BJ (cell line): ENCODE data around the gene ITSN1. TPM values are rescaled to one million over a fixed set of nuclear protein-coding genes. Genes with fewer than 3 reads are reported as not detected.

Experiments used
- CTCF ChIA-PET: fragments of 350-600 bp; formaldehyde crosslinking; extraction: SDS; loops from one replicate; lab custom pipeline; 2021; ENCODE audit warnings: antibody characterized with exemption, inconsistent platforms; lab: Yijun Ruan, JAX
- POLR2A ChIA-PET: fragments of 300-600 bp; sonication (Branson Sonifier 250); formaldehyde crosslinking; extraction: SDS; loops from one replicate; lab custom pipeline; 2021; ENCODE audit warnings: antibody characterized with exemption; lab: Charles Lee
- DNase-seq: peaks from one replicate; pipeline ENCODE4 v3.0.0-alpha.2; 2011; ENCODE audit warnings: low read depth
- H3K27me3 ChIP-seq: 2 replicates; pipeline ENCODE4 v1.6.0; 2011; ENCODE audit warnings: low read length; ENCODE audit not compliant: control insufficient read depth, insufficient read depth
- H3K36me3 ChIP-seq: 2 replicates; pipeline ENCODE4 v1.5.1; 2011; ENCODE audit warnings: low read length; ENCODE audit not compliant: control insufficient read depth, insufficient read depth
- H3K4me3 ChIP-seq: 2 replicates; pipeline ENCODE4 v1.5.1; 2011; ENCODE audit warnings: low read depth, mild to moderate bottlenecking, control low read depth, low read length
- CTCF ChIP-seq: IDR thresholded peaks from 2 replicates; pipeline ENCODE4 v1.5.1; 2011; ENCODE audit warnings: low read depth, mild to moderate bottlenecking, control low read depth, inconsistent platforms, low read length, moderate library complexity; ENCODE audit not compliant: insufficient read depth
- polyA plus RNA-seq: library from polyadenylated mRNA; depleted of rRNA; stranded (reverse); fragments of >200 nt; gene quantifications from 2 replicates; pipeline ENCODE4 v1.2.3, GENCODE V29; 2011

Gene ITSN1
- polyA plus RNA-seq, 1 experiment: 68.4 TPM

DNA sequence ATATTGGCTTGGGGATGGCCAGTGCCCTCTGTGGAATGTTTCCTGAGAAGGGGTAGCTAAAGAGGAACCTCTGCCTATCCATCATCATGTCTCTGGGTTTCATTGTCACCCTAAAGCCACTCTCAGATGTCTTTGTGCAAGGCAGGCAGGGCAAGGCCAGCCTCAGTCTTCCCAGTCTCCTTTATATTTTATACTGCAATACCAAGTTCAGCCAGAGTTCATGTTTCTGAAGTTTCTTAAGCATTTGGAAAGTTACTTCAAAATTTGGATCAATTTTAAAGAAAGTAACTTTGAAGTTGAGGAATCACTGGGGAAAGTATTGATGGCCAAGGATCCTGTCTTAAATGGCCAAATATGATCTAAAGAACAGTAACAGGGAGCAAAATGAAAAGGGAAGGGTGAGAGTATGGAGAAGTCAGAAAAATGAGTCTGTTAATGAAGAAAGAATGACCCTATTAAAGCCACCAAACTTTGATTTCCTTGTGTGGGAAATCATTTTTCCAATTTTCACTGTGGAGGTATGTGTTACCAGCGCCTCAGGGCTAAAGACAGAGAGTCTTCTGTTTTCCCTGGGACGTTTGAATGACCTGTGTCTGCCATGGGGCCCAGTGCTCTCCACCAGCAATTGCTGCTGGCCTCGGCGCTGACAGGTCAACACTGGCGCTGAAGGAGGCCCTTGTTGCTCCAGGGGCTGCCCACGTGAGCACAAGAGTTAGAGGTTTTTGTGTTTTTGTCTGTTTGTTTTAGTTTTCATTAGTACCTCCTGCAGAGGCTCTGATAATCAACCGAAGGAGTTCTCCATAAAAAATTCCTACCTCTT is 179.4 kb downstream of the ITSN1 start:
- no peak for DNase-seq
- no peak for TF ChIP-seq CTCF
- Histone ChIP-seq H3K4me3 (no peak overlapping the region), H3K36me3 (peaks cover 2% of the 10 kb centered on the region), H3K27me3 (no peaks in the 10 kb centered on the region)
- ChIA-PET POLR2A (no interaction called here), CTCF (interaction anchor here (1.4 kb wide), 1 partner anchor 32 kb away, joined by 5 read pairs; no protein-coding TSS in a partner anchor)

GRCh38 chr21:33824156-33824941 is 182.0 kb downstream of the ITSN1 start:
- peaks cover 8% of the 10 kb centered on the region for H3K36me3 ChIP-seq
- H3K4me3 ChIP-seq: no peak overlapping the region
- POLR2A ChIA-PET: no interaction called here
- no peaks in the 10 kb centered on the region for H3K27me3 ChIP-seq
- no peak for TF ChIP-seq CTCF
- CTCF ChIA-PET: no interaction called here
- DNase-seq: no peak

DNA sequence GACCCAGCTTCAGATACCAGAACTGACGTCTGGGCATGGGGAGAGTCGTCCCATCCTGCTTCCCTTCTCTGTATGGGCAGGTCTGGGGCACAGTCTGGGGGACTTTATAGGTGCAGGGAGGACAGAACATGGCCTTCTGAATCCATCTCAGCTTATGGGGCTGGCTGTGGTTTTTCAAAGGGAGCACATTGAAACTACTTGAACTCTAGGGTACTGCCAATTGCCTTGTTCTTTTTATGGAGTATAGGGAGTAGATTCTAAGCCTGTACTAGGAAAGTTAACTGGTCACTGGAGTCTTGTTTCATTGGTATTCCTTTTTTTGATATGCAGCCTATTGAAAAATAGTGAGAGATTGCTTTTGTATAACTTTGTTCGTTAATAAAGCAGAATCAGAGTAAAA is 183.1 kb downstream of the ITSN1 start:
- POLR2A ChIA-PET: no interaction called here
- Histone ChIP-seq H3K27me3 (no peaks in the 10 kb centered on the region), H3K36me3 (peaks cover 10% of the 10 kb centered on the region)

DNA sequence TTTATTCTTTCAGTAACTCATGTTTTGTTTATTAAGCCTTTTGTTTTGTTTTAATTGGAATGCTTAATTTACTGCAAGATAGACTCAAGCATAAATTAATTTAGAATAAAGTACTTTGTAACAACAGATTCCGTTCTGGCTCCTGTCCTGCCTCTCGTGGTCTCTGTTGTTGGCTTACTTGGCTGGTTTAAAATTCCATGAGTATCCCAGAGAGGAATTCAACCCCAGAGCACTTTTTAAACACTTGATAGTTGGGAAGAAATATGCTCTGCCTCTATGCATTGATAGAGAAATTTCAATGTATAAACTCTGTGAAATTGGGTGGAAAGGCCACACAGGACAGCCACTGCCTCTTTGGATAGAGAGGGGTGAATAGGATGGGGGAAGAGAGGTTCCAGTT is 183.6 kb downstream of the ITSN1 start:
- no peak for TF ChIP-seq CTCF
- no peaks in the 10 kb centered on the region for H3K27me3 ChIP-seq
- CTCF ChIA-PET: interaction anchor here (0.7 to 1.1 kb wide), 3 partner anchors 9 to 14 kb away, joined by 3 to 4 read pairs (median 3); no protein-coding TSS in a partner anchor
- H3K4me3 ChIP-seq: no peak overlapping the region
- POLR2A ChIA-PET: no interaction called here
- peaks cover 11% of the 10 kb centered on the region for H3K36me3 ChIP-seq
- no peak for DNase-seq

More for the DNA sequence above, 183.1 kb downstream of the ITSN1 start:
- CTCF ChIA-PET: interaction anchor here (1.1 kb wide), 1 partner anchor 14 kb away, joined by 4 read pairs; no protein-coding TSS in a partner anchor
- H3K4me3 ChIP-seq: no peak overlapping the region
- TF ChIP-seq CTCF: no peak
- DNase-seq: no peak

DNA sequence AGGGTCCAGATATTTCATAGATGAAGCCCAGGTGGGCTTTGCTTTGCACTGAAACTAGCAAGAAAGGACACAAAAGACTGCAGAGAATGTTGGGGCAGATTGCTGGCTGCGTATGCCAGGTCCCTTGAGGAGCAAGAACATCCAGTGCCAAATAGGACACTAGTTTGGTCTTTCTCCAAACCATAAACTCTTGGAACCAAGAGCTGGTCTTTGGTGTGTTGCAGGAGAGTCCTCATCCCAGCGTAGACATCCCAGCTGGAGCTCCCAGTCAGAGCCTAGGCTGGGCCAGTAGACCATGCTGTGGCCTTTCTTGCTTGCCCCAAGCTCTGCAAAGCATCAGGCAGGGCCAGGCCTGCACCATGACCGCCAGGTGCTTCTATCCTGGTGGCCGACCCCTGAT is 185.8 kb downstream of the ITSN1 start:
- no peak for DNase-seq
- no peak for TF ChIP-seq CTCF
- POLR2A ChIA-PET: no interaction called here
- Histone ChIP-seq H3K27me3 (no peaks in the 10 kb centered on the region), H3K4me3 (no peak overlapping the region), H3K36me3 (peaks cover 15% of the 10 kb centered on the region)
- CTCF ChIA-PET: no interaction called here
